ENCODE data around the gene GRAPL.
"Not testable (repeated sequence)": the region's sequence is repeated elsewhere in the genome, so short reads cannot be mapped to it uniquely, and the experiment has no call there.

The GRAPL gene

DNA sequence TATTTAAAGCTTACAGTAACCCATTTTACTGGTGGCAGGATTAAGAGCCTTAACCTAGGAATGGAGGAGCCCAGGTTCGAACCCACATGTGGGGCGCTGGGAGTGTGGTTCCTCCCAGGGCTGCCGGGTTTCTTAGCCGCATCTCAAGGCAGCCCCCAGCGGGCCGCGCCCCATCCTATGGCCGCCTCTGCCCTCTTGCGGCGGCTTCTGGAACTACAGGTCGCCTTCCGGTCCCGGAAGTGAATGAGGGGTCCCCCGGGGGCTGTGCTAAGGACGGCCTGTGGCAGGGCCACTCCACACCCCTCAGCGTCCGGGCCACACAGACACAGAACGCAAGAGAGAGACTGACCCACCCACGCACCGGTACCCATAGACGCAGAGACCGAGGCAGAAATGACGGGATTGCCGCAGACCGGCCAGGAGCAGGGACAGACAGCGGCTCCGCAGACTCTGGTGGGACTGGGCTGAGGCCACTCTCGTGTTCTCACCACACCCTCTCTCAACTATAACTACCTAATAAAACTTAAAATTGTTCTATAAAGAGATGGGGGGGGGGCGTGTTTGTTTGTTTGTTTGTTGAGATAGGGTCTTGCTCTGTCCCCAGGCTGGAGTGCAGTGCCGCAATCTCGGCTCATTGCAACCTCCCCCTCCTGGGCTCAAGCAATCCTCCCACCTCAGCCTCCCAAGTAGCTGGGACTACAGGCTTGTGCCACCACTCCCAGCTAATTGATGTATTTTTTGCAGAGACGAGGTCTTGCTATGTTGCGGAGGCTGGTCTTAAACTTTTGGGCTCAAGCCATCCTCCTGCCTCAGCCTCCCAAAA, 69.2 kb downstream of the GRAPL start:
- not testable (repeated sequence) for H3K27ac Mint-ChIP-seq; H3K9me3 Mint-ChIP-seq; H3K36me3 Mint-ChIP-seq (ENCODE audit: low read depth); H3K4me3 Mint-ChIP-seq; H3K4me1 Mint-ChIP-seq; H3K27me3 Mint-ChIP-seq (ENCODE audit: low read depth)

DNA sequence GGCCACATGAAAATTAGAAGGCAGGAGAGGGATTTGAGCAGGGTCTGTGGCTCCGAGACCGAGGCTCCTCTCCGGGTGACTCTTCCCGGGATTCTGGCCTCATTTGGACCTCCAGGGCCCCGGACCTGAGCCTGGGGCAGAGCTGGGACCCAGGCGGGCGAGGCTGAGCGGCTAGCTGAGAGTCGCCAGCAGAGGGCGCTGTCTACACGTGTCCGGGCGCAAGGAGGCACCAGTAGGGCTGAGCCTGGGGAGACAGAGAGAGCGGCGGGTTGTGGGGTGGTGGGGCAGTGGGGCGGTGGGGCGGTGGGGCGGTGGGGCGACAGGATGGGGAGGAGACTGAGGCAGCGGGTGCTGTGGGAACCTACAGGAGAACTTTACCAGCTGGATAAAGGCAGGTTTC, 75.1 kb downstream of the GRAPL start:
- not testable (repeated sequence) for H3K27ac Mint-ChIP-seq; H3K9me3 Mint-ChIP-seq; H3K4me1 Mint-ChIP-seq; H3K27me3 Mint-ChIP-seq (ENCODE audit: low read depth); H3K4me3 Mint-ChIP-seq; H3K36me3 Mint-ChIP-seq (ENCODE audit: low read depth)

DNA sequence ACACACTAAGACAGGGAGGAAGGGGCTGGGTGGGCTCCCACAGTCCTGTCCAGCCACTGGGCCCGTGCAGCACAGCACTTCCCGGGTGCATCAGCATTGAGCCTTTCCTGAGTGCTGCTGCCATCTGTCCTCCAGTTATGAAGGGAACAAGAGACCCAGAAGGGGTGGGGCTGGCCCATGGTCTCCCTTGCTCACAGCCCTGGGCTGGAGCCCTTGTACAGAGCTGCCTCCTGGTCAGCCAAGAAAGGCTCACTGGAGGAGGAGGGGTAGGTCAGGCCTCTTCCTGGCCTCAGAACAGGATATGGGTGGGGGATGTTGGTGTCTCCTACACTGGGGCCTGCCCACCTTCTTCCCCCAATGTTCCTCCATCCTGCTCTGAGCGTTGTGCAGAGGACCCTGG, 76.0 kb downstream of the GRAPL start:
- H3K36me3 Mint-ChIP-seq (ENCODE audit: low read depth); H3K27ac Mint-ChIP-seq; H3K9me3 Mint-ChIP-seq; H3K4me1 Mint-ChIP-seq; H3K4me3 Mint-ChIP-seq; H3K27me3 Mint-ChIP-seq (ENCODE audit: low read depth): not testable (repeated sequence)
